Activated CD4-positive, CD25-positive, alpha-beta regulatory T cell treated with anti-CD3 and anti-CD28 coated beads, Interleukin-2, amount 50 U/mL, for 72 hours (primary cell): ENCODE results near the gene NPSR1.
"Not testable (repeated sequence)": the region's sequence is repeated elsewhere in the genome, so short reads cannot be mapped to it uniquely, and the experiment has no call there.

Experiments
- DNase-seq: peaks from one replicate; pipeline ENCODE4 v3.0.0; 2021

NPSR1 gene, protein sequence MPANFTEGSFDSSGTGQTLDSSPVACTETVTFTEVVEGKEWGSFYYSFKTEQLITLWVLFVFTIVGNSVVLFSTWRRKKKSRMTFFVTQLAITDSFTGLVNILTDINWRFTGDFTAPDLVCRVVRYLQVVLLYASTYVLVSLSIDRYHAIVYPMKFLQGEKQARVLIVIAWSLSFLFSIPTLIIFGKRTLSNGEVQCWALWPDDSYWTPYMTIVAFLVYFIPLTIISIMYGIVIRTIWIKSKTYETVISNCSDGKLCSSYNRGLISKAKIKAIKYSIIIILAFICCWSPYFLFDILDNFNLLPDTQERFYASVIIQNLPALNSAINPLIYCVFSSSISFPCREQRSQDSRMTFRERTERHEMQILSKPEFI

DNA sequence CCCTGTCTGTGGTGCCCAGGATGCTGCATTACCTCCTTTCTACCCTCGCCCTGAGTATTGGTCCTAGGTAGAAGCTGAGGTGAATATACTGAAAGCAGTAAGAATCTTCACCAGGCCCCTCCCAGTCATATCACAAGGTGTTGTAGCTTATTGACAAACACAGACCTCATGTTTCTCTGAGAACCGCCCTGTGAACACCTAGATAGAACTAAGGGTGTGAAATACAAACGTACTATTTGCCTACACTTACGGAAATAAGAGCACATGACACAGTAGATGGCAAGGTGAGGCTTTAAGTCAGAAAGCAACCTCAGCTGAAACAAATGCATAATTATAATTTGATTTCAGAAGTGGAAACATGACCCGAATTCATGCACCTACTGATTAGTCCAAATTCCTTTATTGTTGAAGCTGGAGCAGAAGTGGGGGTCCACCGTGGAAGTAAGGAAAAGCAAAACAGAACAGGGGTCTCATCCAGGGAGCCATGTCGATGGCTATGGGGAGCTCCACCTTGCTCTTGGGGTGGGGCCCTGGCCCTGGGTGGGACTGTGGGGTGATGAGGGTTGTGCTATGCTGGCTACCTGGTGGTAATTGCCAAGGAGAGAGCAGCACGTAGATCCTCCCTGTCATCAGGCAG lies at the start of gene NPSR1:
TSS of gene NPSR1 (plus strand) at position 587 of the 637 bp plus-strand sequence. CDS start 195 bp downstream, outside the sequence.
- no peak for DNase-seq

DNA sequence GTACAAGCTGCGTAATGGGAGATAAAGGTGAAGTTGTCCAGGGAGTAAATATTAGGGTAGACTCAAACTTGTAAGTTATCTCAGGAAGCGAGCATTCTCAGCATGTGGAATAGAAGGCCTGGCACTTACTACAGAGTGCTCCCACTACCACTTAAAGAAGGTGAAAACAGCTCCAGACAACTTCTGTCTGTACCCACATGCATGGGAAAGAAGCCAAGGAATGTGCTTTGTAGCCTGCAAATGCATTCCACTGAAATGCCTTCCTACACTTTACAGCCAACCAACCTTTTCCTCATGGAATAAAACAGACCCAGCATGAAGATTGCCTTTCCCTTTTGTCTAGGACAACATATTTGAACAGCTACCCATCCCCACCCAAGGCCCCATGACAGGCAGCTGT lies 45.4 kb upstream of the NPSR1 start:
- no peak for DNase-seq

DNA sequence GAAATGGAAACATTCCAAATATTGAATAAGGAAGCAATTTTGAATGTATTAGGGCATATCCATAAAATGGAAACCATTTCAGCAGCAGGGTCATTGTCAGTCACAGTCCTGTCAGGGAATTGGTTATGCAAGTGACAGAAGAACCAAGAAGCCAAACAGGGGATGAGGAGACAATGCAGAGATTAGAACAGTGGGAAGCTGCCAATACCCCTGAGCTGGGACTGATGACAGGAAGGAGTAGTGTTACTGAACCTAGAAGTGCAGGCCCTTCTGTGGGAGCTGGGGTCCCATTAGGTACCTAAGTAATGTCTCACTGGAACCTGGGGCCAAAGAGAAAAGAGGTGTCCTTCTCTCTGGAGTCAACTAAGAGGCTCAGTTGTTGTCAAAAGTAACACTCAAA lies 37.6 kb upstream of the NPSR1 start:
- DNase-seq: no peak

DNA sequence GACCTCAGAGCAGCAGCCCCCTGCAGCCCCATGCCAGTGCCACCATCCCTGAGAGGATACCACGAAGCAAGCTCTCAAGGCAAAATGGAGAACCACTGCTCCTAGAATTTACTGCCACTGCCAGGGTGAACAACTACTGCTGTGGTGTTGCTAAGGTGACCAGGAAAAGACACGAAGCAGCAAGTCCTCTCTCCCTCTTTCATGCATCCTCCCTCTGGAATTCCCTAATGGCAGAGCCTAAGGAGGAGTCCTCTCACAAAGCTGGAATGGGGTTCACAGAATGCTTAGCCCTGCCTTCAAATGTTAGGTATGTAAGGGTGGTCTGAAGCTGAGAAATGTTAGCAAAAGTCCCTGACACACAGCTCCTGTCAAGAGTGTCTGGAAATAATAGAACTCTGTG lies 35.8 kb upstream of the NPSR1 start:
- DNase-seq: no peak

DNA sequence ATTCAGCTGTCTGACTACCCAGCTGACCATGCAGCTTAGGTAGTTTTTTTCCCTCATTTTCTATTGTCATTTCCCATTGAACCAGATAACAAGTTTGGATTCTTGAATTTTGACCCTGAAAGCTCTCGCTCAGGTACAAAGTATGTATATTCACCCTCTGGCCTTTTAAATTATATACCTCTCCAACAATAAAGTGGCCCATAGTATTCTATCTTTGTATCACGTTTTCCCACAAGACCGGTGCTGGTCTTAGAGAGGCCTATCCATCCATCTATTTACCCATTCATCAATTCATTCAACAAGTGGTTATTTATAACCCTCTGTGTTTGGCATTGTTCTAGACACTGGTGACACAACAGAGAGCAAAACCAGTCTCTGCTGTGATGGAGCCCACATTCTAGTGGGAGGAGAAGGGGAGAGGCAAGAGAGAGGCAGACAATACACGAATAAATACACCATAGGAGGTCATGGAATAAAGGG lies 35.2 kb upstream of the NPSR1 start:
- DNase-seq: no peak

DNA sequence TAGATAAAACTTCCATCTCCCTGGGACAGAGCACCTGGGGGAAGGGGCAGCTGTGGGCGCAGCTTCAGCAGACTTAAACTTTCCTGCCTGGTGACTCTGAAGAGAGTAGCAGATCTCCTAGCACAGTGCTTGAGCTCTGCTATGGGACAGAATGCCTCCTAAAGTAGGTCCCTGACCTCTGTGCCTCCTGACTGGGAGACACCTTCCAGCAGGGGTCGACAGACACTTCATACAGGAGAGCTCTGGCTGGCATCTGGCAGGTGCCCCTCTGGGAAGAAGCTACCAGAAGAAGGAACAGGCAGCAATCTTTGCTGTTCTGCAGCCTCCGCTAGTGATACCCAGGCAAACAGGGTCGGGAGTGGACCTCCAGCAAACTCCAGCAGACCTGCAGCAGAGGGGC lies 29.4 kb upstream of the NPSR1 start:
- not testable (repeated sequence) for DNase-seq

DNA sequence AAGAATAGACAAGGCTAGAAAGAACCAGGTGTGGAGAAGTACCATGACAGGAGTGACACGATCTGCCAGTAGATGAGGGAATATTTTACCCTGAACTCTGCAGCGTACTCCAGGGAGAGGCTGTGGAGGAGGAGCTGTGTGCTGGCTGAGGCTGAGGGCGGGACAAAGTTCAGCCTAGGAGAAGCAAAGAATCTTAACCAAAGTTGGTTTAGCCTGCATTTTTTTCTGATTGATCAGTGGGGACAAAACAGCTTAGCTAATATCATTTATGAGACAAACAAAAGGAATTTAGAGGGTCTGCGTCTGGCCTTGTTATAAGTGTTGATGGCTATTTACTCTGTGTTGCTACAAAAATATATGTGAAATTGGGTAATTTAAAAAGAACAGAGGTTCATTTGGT lies 5.2 kb upstream of the NPSR1 start:
- DNase-seq: no peak

DNA sequence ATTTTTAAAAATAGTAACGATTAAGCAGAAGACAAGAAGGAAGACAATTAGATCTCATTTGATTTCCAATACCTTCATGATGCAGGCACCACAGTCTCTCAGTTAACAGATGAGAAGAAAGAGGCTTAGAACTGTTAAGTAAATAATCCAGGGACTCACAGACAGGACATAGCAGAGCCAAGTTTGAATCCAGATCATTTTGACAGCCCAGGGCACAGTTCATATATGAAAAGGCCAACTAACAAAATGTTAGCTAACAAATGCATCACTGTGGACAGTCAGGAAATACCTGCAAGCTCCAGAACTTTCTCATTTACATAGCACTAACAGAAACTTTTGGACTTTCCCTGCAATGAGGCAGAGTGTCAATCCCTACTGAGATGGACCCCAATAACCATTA lies 4.2 kb upstream of the NPSR1 start:
- no peak for DNase-seq

DNA sequence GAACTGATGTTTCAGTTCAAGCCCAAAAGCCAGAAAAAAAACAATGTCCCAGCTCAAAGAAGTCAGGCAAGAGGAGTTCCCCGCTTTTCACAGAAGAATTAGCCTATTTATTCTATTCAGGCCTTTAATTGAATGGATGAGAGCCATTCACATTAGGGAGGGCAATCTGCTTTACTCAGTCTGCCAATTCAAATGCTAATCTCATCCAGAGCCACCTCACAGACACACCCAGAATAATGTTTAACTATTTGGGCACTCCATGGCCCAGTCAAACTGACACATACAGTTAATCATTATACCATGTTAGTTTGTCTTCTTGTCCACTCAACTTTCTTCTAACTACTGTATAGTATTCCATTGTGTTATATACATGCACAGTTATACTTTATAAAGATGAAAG lies 2.6 kb upstream of the NPSR1 start:
- DNase-seq: no peak

DNA sequence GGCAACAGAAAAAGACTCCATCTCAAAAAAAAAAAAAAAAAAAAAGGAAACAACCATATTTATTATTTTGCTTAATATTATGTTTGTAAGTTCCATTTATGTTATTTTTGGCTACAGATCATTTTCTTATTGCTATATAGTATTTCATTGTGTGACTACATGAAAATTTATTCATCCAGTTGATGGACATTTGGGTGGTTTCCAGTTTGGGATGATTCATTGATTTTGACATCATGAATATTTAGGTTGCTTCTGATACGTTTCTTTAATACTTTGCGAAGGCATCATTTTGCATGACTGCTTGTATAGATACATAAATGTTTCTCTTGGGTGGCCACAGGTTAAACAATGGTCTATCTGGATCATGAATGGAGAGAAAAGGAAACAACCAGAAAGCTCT lies 2.0 kb upstream of the NPSR1 start:
- DNase-seq: no peak

DNA sequence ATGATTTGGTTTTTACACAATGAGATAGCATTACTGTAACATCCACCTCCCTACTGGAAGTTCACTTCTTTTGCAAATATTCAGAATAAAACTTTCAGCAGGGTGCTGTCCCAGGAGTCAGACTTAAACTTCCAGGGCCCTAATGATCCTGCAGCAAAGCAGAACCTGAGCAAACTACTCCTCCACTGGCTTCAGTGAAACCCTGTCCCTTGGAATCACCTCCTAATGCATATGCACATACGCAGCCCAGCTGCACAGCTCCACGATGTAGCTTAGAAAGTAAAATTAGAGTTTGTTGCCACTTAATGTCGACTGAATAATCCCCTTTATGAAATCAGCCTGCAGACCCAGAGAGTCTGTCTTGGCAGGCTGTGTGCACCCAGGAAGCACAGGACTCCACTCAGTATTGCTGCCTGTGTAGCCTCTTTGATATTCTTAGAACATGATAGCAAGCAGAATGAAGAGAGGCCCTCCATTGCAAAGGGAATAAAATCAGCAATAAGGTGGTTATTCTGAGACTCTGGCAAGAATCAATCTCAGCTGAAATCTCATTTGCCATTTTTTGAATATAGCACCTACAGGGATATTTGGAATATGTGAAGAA lies 1.6 kb downstream of the NPSR1 start:
- no peak for DNase-seq

DNA sequence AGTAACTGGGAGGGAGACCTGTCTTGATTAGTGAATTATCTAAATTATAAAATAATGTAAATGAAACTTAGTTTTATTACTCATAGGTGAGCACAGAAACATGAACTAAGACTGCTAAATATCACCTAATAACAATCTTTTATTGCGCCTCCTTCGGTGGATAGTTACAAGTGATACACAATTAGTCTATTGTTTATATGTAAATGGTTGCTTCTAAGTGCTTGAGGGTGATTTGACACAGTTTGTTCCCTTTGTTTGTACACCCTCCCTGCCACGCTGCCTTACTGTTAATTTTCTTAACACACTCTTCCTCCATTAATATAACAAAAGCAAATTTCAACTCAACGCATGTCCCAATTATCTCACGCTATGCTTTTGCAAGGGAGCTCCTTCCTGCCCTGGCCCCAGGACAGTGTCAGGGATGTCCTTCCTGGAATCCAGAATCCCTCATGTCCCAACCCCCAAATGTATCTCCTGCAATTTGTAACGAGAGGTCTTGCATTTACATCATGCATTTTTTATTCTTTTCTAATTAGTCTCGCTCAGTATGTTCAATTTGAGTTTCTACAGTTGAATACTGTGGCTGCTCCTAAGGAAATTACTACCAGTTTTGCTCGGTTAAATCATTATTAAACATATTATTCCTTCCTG lies 4.2 kb downstream of the NPSR1 start:
- DNase-seq: no peak

DNA sequence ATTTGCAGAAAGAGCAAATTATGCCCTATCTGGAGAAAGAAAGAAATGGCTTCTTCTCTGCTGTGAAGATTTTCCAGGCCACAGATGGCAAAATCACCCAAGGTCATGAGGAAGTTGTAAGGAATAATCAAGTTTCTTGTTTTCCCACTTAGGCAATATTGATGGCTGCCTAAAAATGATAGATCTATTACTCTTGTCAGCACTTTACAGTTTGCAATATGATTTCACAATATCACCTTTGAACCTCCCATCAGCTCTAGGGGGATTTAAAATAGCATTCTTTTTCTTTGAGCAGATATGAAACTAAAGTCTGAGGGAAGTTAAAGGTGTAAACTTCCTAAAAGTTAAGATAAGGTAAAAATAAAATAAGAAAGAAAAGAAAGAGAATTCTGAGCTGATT lies 6.7 kb downstream of the NPSR1 start:
- DNase-seq: no peak

DNA sequence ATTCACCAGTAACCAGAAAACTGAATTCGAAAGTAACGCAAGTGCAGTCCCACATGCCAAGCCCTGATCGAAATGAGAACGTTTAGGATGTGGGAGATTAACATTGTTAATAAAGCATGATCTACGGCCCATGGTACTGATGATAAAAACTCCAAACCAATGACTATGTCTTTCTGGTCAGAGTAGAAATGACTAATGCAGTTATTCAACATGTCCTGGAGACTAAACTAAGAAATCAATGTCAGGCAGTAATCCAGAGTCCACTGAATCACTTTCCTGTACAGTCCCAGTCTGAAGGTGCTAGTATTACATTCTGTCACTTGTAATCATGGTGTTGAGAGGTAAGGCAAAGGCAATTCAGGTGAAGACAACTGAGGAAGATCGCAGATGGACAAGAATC lies 14.4 kb downstream of the NPSR1 start:
- no peak for DNase-seq

DNA sequence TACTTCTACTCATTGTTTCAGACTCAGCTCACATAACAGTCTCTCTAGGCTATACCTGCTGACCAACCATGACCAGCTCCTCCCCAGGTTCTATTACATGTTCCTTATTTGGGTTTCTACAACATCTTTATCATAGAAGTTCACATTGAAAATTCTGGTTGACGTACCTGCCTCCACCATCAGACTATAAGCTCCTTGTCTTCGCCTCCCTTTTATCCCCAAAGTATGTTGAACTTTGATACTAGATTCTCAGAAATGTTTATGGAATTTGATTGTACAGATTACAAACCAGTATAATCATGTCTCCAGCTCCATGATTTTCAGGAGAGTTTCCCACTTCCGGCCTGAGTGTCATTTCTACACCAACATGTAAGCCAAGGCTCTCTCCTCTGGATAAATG lies 15.0 kb downstream of the NPSR1 start:
- DNase-seq: no peak

DNA sequence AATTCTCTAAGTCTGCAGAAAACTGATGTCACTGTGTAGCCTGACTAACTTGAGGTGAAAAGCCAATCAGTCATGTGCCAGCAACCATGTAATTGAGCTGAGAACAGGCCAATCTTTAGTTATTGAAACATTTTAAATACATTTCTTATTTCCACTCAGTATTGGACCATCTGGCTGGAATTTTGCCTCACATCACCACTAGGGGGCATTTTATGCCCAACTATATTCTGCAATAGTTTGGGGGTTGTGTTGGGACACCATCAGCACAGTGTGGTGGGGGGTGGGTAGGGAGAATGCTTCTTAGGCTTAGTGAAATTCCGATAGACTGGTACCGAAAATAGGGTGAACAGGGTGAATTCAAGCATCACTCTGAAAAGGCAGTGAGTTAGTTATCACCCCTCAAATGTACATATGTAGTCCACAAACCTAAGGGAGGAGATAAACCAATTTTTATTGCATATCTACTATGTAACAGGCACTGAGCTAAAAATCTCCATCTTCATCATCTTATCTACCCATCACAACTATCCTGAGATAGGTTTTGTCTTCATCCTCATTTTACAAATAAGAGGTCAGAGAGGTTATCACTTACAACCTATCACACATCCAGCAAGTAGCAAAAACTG lies 17.8 kb downstream of the NPSR1 start:
- DNase-seq: no peak

DNA sequence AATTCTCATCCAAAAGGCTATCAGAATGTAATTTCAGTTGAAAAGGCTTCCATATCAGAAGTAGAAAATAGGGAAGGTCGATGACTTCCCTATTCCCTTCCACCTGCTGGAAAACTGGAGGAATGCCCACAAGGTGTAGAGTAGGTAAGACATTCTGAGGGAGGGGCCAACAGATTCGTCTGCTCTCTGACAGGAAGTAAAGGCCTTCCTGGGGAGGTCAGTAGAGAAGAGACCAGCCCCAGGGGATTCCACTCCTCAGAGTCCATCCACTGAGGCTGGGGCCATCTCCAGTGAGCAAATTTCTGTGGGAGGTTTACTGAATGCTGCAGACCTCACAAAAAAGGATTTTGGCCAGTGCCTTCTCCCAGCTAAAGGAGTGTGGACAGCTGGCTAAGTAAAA lies 19.5 kb downstream of the NPSR1 start:
- DNase-seq: no peak

DNA sequence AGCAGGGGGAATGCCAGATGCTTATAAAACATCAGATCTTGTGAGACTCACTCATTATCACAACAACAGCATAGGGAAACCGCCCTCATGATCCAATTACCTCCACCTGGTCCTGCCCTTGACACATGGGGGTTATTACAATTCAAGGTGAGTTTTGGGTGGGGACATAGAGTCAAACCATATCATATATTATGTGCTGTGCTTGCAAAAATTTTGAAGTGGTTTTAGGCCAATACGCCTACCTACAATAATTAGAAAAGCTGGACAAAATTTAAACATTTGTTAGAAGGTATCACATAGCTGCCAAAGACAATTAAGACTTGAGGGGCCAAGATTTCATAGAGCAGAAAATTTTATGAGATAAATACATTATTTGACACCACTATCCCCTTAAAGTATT lies 29.5 kb downstream of the NPSR1 start:
- DNase-seq: no peak

DNA sequence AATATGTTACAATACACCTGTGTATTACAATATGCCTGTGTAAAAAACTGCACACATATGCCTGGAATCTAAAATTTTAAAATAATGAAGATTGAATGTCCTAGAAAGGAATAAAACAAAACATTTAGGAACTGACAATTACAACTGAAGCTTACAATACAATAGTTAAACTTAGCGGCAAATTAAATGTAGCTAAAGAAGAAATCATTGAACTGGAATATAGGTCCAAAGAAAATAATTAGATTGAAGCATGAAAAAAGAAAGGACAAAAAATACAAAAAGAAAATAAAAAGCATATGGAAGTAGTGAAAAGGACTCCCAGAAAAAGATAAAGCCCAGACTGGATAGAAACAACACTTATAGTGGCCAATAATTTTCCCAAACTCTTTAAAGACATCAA lies 38.4 kb downstream of the NPSR1 start:
- no peak for DNase-seq

DNA sequence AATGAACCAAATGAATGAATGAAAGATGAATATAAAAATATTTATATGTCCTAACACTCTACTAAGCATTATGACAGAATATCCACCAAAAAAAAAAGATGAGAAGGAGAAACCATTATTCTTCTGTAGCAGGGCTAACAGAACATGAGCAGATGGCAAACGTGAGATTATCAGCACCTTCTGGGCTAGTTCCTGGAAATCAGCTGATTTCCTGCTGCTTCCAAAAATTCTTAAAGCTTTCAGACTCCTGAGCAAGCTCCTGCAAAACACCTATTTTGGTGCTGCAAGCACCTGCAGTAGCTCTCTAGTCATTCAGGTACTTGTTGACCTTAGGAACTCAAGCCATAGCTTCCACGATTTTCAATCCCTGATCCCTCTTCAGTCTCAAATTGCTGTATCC lies 51.8 kb downstream of the NPSR1 start:
- DNase-seq: no peak

DNA sequence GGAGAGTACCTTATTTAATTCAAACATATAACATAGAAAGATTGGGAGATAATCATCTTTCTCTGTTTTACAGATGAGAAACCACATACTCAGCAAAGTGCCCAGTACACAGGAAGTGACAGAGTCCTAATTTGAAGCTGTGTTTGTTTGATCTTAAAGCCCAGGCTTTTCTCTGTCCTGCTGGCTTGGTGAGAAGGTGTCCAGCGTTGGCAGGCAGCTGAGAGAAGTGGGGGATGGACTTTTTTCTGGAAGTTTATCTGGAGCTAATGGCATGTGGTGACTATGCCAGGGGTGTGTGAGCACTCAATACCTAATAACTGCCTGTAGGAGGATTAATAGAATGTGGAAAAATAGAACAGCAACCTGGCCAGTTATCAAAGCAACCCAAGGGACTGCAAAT lies 60.8 kb downstream of the NPSR1 start:
- no peak for DNase-seq

DNA sequence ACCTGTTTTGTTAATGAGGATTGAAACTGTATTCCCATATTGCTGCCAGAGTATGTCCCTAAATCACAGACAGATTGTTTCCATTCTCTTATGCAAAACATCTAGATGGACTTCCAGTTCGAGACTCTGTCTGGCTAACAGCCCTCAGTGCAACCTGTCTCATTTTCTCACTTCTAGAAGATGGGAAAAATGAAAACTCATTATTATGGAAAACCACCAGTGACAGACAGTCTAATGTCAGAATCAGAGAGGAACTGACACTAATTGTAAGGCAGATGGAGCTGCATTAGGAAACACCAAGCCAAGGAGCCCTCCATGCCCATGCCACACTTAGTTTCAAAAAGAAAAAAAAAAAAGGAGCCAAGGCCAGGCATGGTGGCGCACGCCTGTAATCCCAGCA lies 61.6 kb downstream of the NPSR1 start:
- no peak for DNase-seq

DNA sequence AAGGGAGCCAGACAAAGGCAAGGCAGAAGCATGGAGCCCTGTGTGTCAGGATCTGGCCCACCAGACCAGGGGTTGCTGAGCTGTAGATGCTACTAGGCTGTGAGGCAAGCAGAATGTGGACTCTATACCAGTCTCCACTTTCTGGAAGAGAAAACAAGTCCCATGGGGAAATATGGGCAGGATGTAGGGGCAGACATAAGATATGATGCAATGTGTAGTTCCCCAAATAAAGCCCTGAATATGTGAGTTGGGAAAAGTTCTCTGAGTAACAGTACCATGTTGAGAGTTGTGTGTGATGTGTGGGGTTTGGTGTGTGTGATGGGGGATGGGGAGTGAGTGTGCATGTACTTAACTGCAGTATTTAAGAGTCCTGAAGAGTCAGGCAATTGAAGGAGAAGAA lies 62.3 kb downstream of the NPSR1 start:
- DNase-seq: no peak
